ENCODE results near the gene FAM163B.

FAM163B gene

GRCh38 chr9:133621725-133622267 is 12.6 kb upstream of the FAM163B start:
- DNase-seq (ENCODE audit: insufficient read length, low spot score): no peak
- FAIRE-seq: no peak

- FAIRE-seq (no peak), DNase-seq (ENCODE audit: insufficient read length, low spot score) (no peak)
Measured at GRCh38 chr9:133619791-133620190, 10.6 kb upstream of the FAM163B start.

GRCh38 chr9:133618726-133619125 is 9.5 kb upstream of the FAM163B start:
- no peak for FAIRE-seq

GRCh38 chr9:133616643-133617405 is 7.6 kb upstream of the FAM163B start:
- no peak for DNase-seq (ENCODE audit: insufficient read length, low spot score)
- no peak for FAIRE-seq

More at GRCh38 chr9:133618726-133619125, 9.5 kb upstream of the FAM163B start:
- no peak for DNase-seq (ENCODE audit: insufficient read length, low spot score)

- DNase-seq (ENCODE audit: insufficient read length, low spot score): no peak
- FAIRE-seq: no peak
Measured at GRCh38 chr9:133615606-133616188, 6.5 kb upstream of the FAM163B start.

GRCh38 chr9:133615186-133615585 is 6.0 kb upstream of the FAM163B start:
- FAIRE-seq (no peak), DNase-seq (ENCODE audit: insufficient read length, low spot score) (no peak)

GRCh38 chr9:133614678-133615077 is 5.5 kb upstream of the FAM163B start:
- FAIRE-seq (no peak), DNase-seq (ENCODE audit: insufficient read length, low spot score) (no peak)

- no peak for FAIRE-seq
- no peak for DNase-seq (ENCODE audit: insufficient read length, low spot score)
Measured at GRCh38 chr9:133614056-133614455, 4.9 kb upstream of the FAM163B start.

- FAIRE-seq (no peak), DNase-seq (ENCODE audit: insufficient read length, low spot score) (no peak)
Measured at GRCh38 chr9:133613432-133613831, 4.2 kb upstream of the FAM163B start.

- FAIRE-seq: no peak
- DNase-seq (ENCODE audit: insufficient read length, low spot score): no peak
Measured at GRCh38 chr9:133612816-133613215, 3.6 kb upstream of the FAM163B start.

- no peak for FAIRE-seq
Measured at GRCh38 chr9:133612051-133612450, 2.9 kb upstream of the FAM163B start.

GRCh38 chr9:133610845-133611244 is 1.7 kb upstream of the FAM163B start:
- FAIRE-seq (no peak), DNase-seq (ENCODE audit: insufficient read length, low spot score) (no peak)

More at GRCh38 chr9:133612051-133612450, 2.9 kb upstream of the FAM163B start:
- no peak for DNase-seq (ENCODE audit: insufficient read length, low spot score)

GRCh38 chr9:133608889-133609288 is 300 bp downstream of the FAM163B start:
- DNase-seq (ENCODE audit: insufficient read length, low spot score): no peak

GRCh38 chr9:133608382-133608781 is 807 bp downstream of the FAM163B start:
- DNase-seq (ENCODE audit: insufficient read length, low spot score) (no peak), FAIRE-seq (no peak)

More at GRCh38 chr9:133608889-133609288, 300 bp downstream of the FAM163B start:
- FAIRE-seq: no peak

- FAIRE-seq (no peak), DNase-seq (ENCODE audit: insufficient read length, low spot score) (no peak)
Measured at GRCh38 chr9:133607976-133608375, 1.2 kb downstream of the FAM163B start.

- FAIRE-seq (no peak), DNase-seq (ENCODE audit: insufficient read length, low spot score) (no peak)
Measured at GRCh38 chr9:133607381-133607780, 1.8 kb downstream of the FAM163B start.

GRCh38 chr9:133606708-133607025 is 2.5 kb downstream of the FAM163B start:
- FAIRE-seq (no peak), DNase-seq (ENCODE audit: insufficient read length, low spot score) (no peak)

GRCh38 chr9:133605856-133606707 is 3.1 kb downstream of the FAM163B start:
- DNase-seq (ENCODE audit: insufficient read length, low spot score): no peak
- FAIRE-seq: no peak

- FAIRE-seq (no peak), DNase-seq (ENCODE audit: insufficient read length, low spot score) (no peak)
Measured at GRCh38 chr9:133605446-133605845, 3.7 kb downstream of the FAM163B start.

- no peak for FAIRE-seq
- DNase-seq (ENCODE audit: insufficient read length, low spot score): no peak
Measured at GRCh38 chr9:133604856-133605255, 4.3 kb downstream of the FAM163B start.

- FAIRE-seq (no peak), DNase-seq (ENCODE audit: insufficient read length, low spot score) (no peak)
Measured at GRCh38 chr9:133604214-133604613, 5.0 kb downstream of the FAM163B start.
